ENCODE data around the gene SHISA6.

DNA sequence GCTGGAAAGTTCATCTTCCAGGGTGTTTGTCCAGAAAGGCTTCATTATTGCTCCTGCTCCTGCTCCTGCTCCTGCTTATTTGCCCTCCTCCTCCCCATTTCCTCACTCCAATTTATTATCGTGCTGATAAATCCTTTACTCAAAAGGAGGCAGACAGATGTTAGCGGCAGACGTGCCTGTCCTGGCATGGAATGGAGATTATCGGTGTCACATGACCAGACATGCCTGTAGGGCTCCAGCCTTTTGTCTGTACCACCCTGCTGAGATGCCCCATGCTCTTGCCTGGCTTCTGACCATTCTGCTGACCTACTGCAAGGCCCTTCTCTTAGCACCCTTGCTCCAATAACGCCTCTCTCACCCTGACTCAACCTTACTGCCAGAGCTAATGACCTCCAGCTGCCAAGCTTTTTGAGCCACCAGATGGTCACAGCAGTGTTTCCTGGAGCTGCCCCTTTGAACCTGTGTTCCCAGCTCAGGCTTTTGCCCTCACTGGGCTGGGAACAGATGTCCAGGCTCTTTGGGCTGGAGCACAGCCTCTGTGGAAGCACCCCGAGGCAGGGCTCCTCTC is 370.1 kb downstream of the SHISA6 start:
- TF ChIP-seq, protein P1, sequence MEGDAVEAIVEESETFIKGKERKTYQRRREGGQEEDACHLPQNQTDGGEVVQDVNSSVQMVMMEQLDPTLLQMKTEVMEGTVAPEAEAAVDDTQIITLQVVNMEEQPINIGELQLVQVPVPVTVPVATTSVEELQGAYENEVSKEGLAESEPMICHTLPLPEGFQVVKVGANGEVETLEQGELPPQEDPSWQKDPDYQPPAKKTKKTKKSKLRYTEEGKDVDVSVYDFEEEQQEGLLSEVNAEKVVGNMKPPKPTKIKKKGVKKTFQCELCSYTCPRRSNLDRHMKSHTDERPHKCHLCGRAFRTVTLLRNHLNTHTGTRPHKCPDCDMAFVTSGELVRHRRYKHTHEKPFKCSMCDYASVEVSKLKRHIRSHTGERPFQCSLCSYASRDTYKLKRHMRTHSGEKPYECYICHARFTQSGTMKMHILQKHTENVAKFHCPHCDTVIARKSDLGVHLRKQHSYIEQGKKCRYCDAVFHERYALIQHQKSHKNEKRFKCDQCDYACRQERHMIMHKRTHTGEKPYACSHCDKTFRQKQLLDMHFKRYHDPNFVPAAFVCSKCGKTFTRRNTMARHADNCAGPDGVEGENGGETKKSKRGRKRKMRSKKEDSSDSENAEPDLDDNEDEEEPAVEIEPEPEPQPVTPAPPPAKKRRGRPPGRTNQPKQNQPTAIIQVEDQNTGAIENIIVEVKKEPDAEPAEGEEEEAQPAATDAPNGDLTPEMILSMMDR (IDR thresholded peaks at IDR 0.05; ENCODE audit: insufficient read depth, low read length, poor library complexity, severe bottlenecking), result no peak
- no peak for TF ChIP-seq EZH2phosphoT487 (conservative IDR thresholded peaks at IDR 0.05; ENCODE audit: low read length)

Measured in SU-DHL-6 (cell line).